Neuronal stem cell (in vitro differentiated cells): ENCODE results near the gene PCDH19.

ENCODE experiments used
- DNase-seq: peaks from one replicate; pipeline ENCODE4 v3.0.0-alpha.2; 2013; ENCODE audit warnings: low spot score
- H2AFZ ChIP-seq: one replicate; pipeline ENCODE4 v1.6.1; 2013; ENCODE audit warnings: mild to moderate bottlenecking, low read length, inconsistent platforms
- H2AK5ac ChIP-seq: 2 replicates; pipeline ENCODE4 v1.6.1; 2013; ENCODE audit warnings: low read depth, mild to moderate bottlenecking, inconsistent platforms, low read length, moderate library complexity, mixed read lengths
- H2BK120ac ChIP-seq: 2 replicates; pipeline ENCODE4 v1.6.1; 2013; ENCODE audit warnings: low read depth, mild to moderate bottlenecking, inconsistent platforms, low read length, moderate library complexity, mixed read lengths
- H2BK12ac ChIP-seq: one replicate; pipeline ENCODE4 v1.6.1; 2013; ENCODE audit warnings: low read length, inconsistent platforms
- H2BK15ac ChIP-seq: 2 replicates; pipeline ENCODE4 v1.6.1; 2013; ENCODE audit warnings: mild to moderate bottlenecking, low read length, inconsistent platforms, mixed read lengths
- H2BK5ac ChIP-seq: one replicate; pipeline ENCODE4 v1.6.1; 2013; ENCODE audit warnings: inconsistent platforms, mild to moderate bottlenecking, low read length, moderate library complexity
- H3K14ac ChIP-seq: one replicate; pipeline ENCODE4 v1.6.1; 2013; ENCODE audit warnings: low read length, inconsistent platforms
- H3K18ac ChIP-seq: 2 replicates; pipeline ENCODE4 v1.6.1; 2013; ENCODE audit warnings: low read length, inconsistent platforms
- H3K23ac ChIP-seq: 2 replicates; pipeline ENCODE4 v1.6.1; 2013; ENCODE audit warnings: low read depth, mild to moderate bottlenecking, mixed read lengths, low read length, inconsistent platforms; ENCODE audit not compliant: poor library complexity
- H3K27ac ChIP-seq: replicated peaks from 3 replicates; pipeline ENCODE4 v1.5.1; 2013; ENCODE audit warnings: low read length, inconsistent platforms
- H3K27me3 ChIP-seq, 3 experiments: 2 replicates each; pipeline ENCODE4 v1.6.1; 2013; ENCODE audit warnings: low read length in 3 of 3, mild to moderate bottlenecking in 2 of 3, inconsistent platforms in 1 of 3, low read depth in 1 of 3, mixed read lengths in 1 of 3, moderate library complexity in 1 of 3; ENCODE audit not compliant: control insufficient read depth in 3 of 3, insufficient read depth in 3 of 3
- H3K36me3 ChIP-seq, 2 donors: replicated peaks in 1 of 2; 2 replicates each; pipeline ENCODE4 v1.6.1; 2013; ENCODE audit warnings: low read length in 2 of 2; ENCODE audit not compliant: control insufficient read depth in 2 of 2, insufficient read depth in 2 of 2
- H3K4ac ChIP-seq: 2 replicates; pipeline ENCODE4 v1.6.1; 2013; ENCODE audit warnings: inconsistent platforms, mild to moderate bottlenecking, low read length, moderate library complexity
- H3K4me1 ChIP-seq, 2 donors: 1 replicate in 1 of 2; 2 replicates in 1 of 2; pipeline ENCODE4 v1.6.1; 2013; ENCODE audit warnings: low read length in 2 of 2, low read depth in 1 of 2; ENCODE audit not compliant: control insufficient read depth in 2 of 2, insufficient read depth in 1 of 2
- H3K4me2 ChIP-seq: one replicate; pipeline ENCODE4 v1.6.1; 2013; ENCODE audit warnings: mild to moderate bottlenecking, low read length, inconsistent platforms; ENCODE audit not compliant: insufficient read depth, poor library complexity, severe bottlenecking
- H3K4me3 ChIP-seq, 2 donors: 2 replicates each; pipeline ENCODE4 v1.5.1; 2013; ENCODE audit warnings: low read length in 2 of 2, mild to moderate bottlenecking in 2 of 2, inconsistent platforms in 1 of 2, moderate library complexity in 1 of 2
- H3K79me1 ChIP-seq: one replicate; pipeline ENCODE4 v1.6.1; 2013; ENCODE audit warnings: low read depth, mild to moderate bottlenecking, inconsistent platforms, low read length, moderate library complexity
- H3K9ac ChIP-seq: one replicate; pipeline ENCODE4 v1.6.1; 2013; ENCODE audit warnings: mild to moderate bottlenecking, low read depth, low read length, inconsistent platforms; ENCODE audit not compliant: poor library complexity
- H3K9me3 ChIP-seq, 2 donors: replicated peaks in 1 of 2; 2 replicates each; pipeline versions ENCODE3 to v1.6.1; 2013; ENCODE audit warnings: low read length in 2 of 2, mild to moderate bottlenecking in 2 of 2, inconsistent platforms in 1 of 2, low read depth in 1 of 2, mixed read lengths in 1 of 2, moderate library complexity in 1 of 2; ENCODE audit not compliant: control insufficient read depth in 2 of 2, insufficient read depth in 1 of 2
- H4K8ac ChIP-seq: one replicate; pipeline ENCODE4 v1.6.1; 2013; ENCODE audit warnings: low read depth, mild to moderate bottlenecking, inconsistent platforms, low read length, moderate library complexity
- H4K91ac ChIP-seq: one replicate; pipeline ENCODE4 v1.6.1; 2013; ENCODE audit warnings: low read length, low read depth, mild to moderate bottlenecking, inconsistent platforms; ENCODE audit not compliant: poor library complexity
- WGBS, 2 donors: extraction: QIAGEN DNeasy Blood & Tissue Kit; methylation state at CpG; one replicate each; pipeline ENCODE4 v1.1.7; 2013; ENCODE audit warnings: missing lambda C conversion rate in 2 of 2, mixed read lengths in 1 of 2; ENCODE audit not compliant: insufficient read length in 2 of 2, insufficient replicate concordance in 1 of 2; ENCODE audit errors: extremely low coverage in 2 of 2; 5-methylcytosine and 5-hydroxymethylcytosine counted together

The PCDH19 gene

GRCh38 chrX:100350704-100351489, 59.2 kb downstream of the PCDH19 start:
- H3K18ac ChIP-seq, result no peak overlapping the region
- no peaks in the 10 kb centered on the region for H3K27me3 ChIP-seq
- no peaks in the 10 kb centered on the region for H3K36me3 ChIP-seq

GRCh38 chrX:100349391-100349790, 60.7 kb downstream of the PCDH19 start:
- H3K27me3 ChIP-seq, result no peaks in the 10 kb centered on the region
- H2AFZ ChIP-seq, result no peak overlapping the region
- no peak for DNase-seq
- H2BK120ac ChIP-seq, result no peak overlapping the region
- H3K18ac ChIP-seq, result no peak overlapping the region
- H2BK15ac ChIP-seq, result no peak overlapping the region
- H3K4ac ChIP-seq, result no peak overlapping the region
- H3K27ac ChIP-seq, result no peak overlapping the region
- no peak overlapping the region for H3K14ac ChIP-seq
- no peak overlapping the region for H2AK5ac ChIP-seq
- no peak overlapping the region for H2BK12ac ChIP-seq
- H3K4me3 ChIP-seq, result no peak overlapping the region
- H2BK5ac ChIP-seq, result no peak overlapping the region
- H3K36me3 ChIP-seq, result no peaks in the 10 kb centered on the region
- no peak overlapping the region for H4K8ac ChIP-seq
- H3K23ac ChIP-seq, result no peak overlapping the region
- H3K4me2 ChIP-seq, result no peak overlapping the region
- H3K4me1 ChIP-seq, result no peaks in the 10 kb centered on the region
- H3K9me3 ChIP-seq, result peaks cover 0 to 2% of the 10 kb centered on the region in 2 donors
- no peaks in the 10 kb centered on the region for H3K79me1 ChIP-seq
- H3K9ac ChIP-seq, result no peak overlapping the region
- H4K91ac ChIP-seq, result no peak overlapping the region

More at GRCh38 chrX:100350704-100351489, 59.2 kb downstream of the PCDH19 start:
- Histone ChIP-seq H3K4me2 (no peak overlapping the region), H4K91ac (no peak overlapping the region), H3K4me1 (no peaks in the 10 kb centered on the region), H2BK120ac (no peak overlapping the region), H2BK5ac (no peak overlapping the region), H4K8ac (no peak overlapping the region), H2AFZ (no peak overlapping the region), H2AK5ac (no peak overlapping the region), H3K9me3 (peaks cover 0 to 2% of the 10 kb centered on the region in 2 donors), H2BK15ac (no peak overlapping the region), H3K4ac (no peak overlapping the region), H3K4me3 (no peak overlapping the region), H3K79me1 (no peaks in the 10 kb centered on the region), H3K9ac (no peak overlapping the region), H3K27ac (no peak overlapping the region), H3K23ac (no peak overlapping the region), H3K14ac (no peak overlapping the region), H2BK12ac (no peak overlapping the region)
- WGBS, 2 donors, result no CpG with 5 or more reads among the region's 5 CpGs
- DNase-seq, result no peak

GRCh38 chrX:100341142-100341510, 68.9 kb downstream of the PCDH19 start:
- Histone ChIP-seq H3K9me3 (no peaks in the 10 kb centered on the region), H3K27ac (no peak overlapping the region), H3K18ac (no peak overlapping the region), H3K36me3 (peaks cover 0 to 21% of the 10 kb centered on the region in 2 donors), H2BK12ac (no peak overlapping the region), H3K4me2 (no peak overlapping the region), H3K9ac (no peak overlapping the region), H2AK5ac (no peak overlapping the region), H3K23ac (no peak overlapping the region), H2BK15ac (no peak overlapping the region), H3K4ac (no peak overlapping the region), H3K4me3 (no peak overlapping the region), H3K27me3 (no peaks in the 10 kb centered on the region), H2BK120ac (no peak overlapping the region), H3K4me1 (no peaks in the 10 kb centered on the region), H3K14ac (no peak overlapping the region), H4K91ac (no peak overlapping the region), H2AFZ (no peak overlapping the region), H2BK5ac (no peak overlapping the region), H4K8ac (no peak overlapping the region), H3K79me1 (no peaks in the 10 kb centered on the region)
- no CpG with 5 or more reads among the region's 4 CpGs for WGBS, 2 donors
- no peak for DNase-seq

- no peak overlapping the region for H4K8ac ChIP-seq
- no peaks in the 10 kb centered on the region for H3K27me3 ChIP-seq
- H3K9me3 ChIP-seq, result no peaks in the 10 kb centered on the region
- H2AFZ ChIP-seq, result no peak overlapping the region
- no peak overlapping the region for H2BK15ac ChIP-seq
- H3K14ac ChIP-seq, result no peak overlapping the region
- H4K91ac ChIP-seq, result no peak overlapping the region
- no peak overlapping the region for H3K4me3 ChIP-seq
- no peaks in the 10 kb centered on the region for H3K79me1 ChIP-seq
- no peak for DNase-seq
- no peak overlapping the region for H3K4ac ChIP-seq
- H3K18ac ChIP-seq, result no peak overlapping the region
- H2BK12ac ChIP-seq, result no peak overlapping the region
- H2BK5ac ChIP-seq, result no peak overlapping the region
- H3K4me1 ChIP-seq, result no peaks in the 10 kb centered on the region
- H2BK120ac ChIP-seq, result no peak overlapping the region
- H3K4me2 ChIP-seq, result no peak overlapping the region
- H3K23ac ChIP-seq, result no peak overlapping the region
- H3K9ac ChIP-seq, result no peak overlapping the region
- H3K36me3 ChIP-seq, result peaks cover 0 to 21% of the 10 kb centered on the region in 2 donors
- H3K27ac ChIP-seq, result no peak overlapping the region
- no peak overlapping the region for H2AK5ac ChIP-seq
Observed at GRCh38 chrX:100340491-100341141, 69.5 kb downstream of the PCDH19 start.
